IPS-18c (cell line): Measurements from ENCODE around the gene APH1B.

Source experiments
- H3K4me3 ChIP-seq: 2 replicates; pipeline ENCODE4 v1.7.0; 2013; ENCODE audit warnings: low read depth, mild to moderate bottlenecking, low read length, moderate library complexity; ENCODE audit not compliant: insufficient read depth
- H3K9me3 ChIP-seq: one replicate; pipeline ENCODE4 v1.6.1; 2013; ENCODE audit warnings: mild to moderate bottlenecking, low read length, moderate library complexity; ENCODE audit not compliant: control insufficient read depth, insufficient read depth

Gene APH1B

DNA sequence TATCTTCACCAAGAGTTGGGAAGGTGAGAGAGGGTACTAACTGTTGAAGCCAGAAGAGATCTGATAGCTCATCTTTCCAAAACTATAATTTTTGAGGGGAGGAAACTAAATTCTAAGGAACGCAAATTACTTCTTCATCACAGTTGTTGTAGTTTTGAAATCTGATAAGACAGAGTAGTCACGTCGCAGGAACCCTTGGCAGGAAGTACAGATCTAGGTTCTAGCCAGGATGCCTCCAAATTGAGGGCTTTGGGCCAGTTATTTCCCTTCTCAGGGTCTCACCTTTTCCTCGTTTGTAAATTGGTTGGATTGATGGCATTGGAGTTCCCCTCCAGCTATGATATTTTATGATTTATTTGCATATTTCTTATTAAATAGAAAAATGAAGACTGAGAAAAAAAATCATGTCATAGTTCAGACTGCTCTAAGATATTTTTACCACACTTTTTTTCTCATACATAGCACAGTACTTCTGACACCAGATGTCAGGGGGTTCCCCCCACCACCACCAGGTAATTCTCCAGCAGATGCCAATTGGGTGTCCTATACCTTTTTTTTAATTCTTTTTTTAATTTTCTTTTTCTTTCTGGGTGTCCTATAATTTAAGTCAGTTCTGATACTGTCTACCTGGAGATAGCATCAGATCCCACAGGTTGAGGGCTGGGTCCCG, 32.3 kb upstream of the APH1B start:
- Histone ChIP-seq H3K9me3 (no peaks in the 10 kb centered on the region), H3K4me3 (no peak overlapping the region)

DNA sequence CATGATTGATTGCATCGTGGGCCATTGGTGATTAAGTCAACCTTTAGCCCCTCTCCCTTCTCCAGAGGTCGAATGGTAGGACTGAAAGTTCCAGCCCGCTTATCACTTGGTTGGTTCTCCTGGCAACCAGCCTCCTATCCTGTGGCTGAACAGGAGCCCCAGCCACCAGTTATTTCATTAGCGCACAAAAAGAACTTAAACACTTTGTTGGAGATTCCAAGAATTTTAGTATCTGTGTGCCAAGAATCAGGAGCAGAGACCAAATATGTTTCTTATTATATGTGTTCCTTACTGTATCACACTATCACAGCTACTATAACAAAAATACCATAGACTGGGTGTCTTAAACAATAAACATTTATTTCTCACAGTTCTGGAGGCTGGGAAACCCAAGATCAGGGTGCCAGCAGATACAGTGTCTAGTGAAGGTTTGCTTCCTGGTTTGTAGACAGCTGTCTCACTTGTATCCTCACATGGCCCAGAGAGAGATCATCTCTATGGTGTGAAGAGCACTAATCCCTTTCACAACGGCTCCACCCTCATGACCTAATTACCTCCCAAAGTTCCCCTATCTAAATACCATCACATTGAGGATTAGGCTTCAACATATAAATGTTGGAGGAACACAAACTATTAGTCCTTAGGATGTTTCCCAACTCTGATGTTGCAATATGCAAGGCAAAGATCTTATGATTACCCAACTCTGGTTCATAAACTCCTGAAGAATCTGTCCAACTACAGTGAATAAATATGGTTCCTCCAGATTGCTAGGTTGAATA, 30.5 kb upstream of the APH1B start:
- Histone ChIP-seq H3K9me3 (no peaks in the 10 kb centered on the region), H3K4me3 (no peak overlapping the region)

DNA sequence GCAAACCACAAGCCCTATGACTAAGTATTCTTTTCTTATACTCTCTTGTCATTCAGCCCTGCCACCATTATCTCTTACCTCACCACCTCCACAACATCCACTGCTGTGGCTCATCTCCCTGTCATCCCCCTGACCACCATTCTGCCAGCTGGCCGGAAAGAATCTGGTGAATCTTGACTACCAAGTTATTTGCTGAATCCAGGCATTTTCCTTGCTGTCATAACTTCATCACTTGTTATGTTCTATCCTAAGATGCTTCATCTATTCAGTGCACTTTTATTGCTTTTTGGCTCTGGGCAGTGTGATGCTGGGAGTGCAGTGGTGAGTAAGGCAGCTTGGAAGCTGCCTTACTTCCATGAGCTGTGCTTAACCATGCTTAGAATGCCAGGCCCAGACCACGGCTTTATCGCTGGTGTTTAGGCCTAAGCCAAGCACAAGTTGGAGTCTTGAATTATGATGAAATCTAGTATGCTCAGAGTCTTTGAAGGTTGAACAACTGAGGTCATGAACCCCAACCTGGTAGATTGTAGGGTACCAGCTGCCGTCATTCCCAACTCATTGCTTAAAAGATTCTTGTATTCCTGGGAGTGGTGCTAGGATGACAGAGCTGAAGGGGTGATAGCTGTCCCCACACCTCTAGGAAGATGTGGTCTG, 27.0 kb upstream of the APH1B start:
- no peaks in the 10 kb centered on the region for H3K9me3 ChIP-seq
- no peak overlapping the region for H3K4me3 ChIP-seq

DNA sequence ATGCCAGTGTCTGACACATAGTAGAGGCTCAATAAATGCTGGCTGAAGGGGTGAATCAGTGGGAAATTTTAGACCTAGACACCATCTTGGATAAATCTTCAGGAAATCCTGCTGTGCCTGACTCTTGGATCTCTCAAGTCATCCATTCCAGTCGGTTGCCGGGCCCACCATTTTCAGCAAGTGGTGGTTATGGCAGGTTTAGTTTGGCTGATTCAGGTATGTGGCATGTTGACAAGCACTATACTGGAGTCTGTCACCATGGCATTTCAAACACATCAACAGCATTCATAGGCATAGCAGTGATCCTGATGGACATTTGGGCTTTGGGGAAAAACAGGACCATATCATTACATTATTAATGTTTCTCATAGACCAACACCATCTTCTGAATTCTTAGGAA, 25.7 kb upstream of the APH1B start:
- H3K4me3 ChIP-seq, result no peak overlapping the region
- no peaks in the 10 kb centered on the region for H3K9me3 ChIP-seq

- H3K9me3 ChIP-seq, result no peaks in the 10 kb centered on the region
- no peak overlapping the region for H3K4me3 ChIP-seq
Measured at GRCh38 chr15:63252292-63252691, 25.1 kb upstream of the APH1B start.

DNA sequence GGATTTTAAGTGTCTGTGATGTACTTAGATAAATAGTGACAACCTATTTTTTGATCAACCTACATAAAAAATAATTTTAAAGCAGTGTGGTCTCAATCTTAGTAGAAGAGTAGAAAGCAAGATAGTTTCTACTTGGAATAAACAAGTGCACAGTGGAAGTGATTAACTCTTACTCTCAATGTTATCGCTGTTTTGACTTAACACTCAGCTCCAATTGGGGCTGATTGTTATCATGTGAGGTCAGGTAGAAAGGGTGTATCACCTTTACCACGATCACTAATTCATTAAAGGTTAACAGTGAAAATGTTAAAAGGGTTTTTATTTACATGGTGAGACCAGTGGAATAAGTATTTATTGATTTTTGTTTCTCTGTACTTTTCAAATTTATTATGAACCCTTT, 22.4 kb upstream of the APH1B start:
- no peak overlapping the region for H3K4me3 ChIP-seq
- no peaks in the 10 kb centered on the region for H3K9me3 ChIP-seq

DNA sequence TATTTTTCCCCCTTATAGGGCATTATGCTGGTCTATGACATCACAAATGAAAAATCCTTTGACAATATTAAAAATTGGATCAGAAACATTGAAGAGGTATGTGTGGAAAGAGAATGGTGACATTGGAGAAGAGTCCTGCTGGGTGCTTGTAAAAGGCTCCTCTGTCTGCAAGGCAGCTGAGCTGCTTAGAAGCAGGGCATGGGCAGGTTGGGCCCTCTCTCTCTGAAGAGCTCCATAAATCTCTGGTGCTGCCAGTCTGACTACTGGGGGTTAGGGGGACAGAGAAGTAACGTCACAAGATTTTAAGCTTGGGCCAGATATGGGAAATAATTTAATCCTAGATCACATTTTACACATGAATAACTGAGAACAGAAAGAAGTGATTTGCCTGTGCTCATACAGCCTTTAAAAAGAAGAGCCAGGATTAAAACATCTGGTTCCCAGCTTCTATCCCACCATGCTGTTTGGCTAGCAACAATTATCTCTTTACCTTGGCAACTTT, 21.9 kb upstream of the APH1B start:
- Histone ChIP-seq H3K4me3 (no peak overlapping the region), H3K9me3 (no peaks in the 10 kb centered on the region)

- Histone ChIP-seq H3K9me3 (no peaks in the 10 kb centered on the region), H3K4me3 (no peak overlapping the region)
Measured at GRCh38 chr15:63256433-63257274, 20.8 kb upstream of the APH1B start.

GRCh38 chr15:63258658-63259057, 18.7 kb upstream of the APH1B start:
- no peaks in the 10 kb centered on the region for H3K9me3 ChIP-seq
- no peak overlapping the region for H3K4me3 ChIP-seq

- no peak overlapping the region for H3K4me3 ChIP-seq
- no peaks in the 10 kb centered on the region for H3K9me3 ChIP-seq
Measured at GRCh38 chr15:63260791-63261190, 16.6 kb upstream of the APH1B start.

- no peaks in the 10 kb centered on the region for H3K9me3 ChIP-seq
- H3K4me3 ChIP-seq, result no peak overlapping the region
Measured at GRCh38 chr15:63261311-63261710, 16.1 kb upstream of the APH1B start.

DNA sequence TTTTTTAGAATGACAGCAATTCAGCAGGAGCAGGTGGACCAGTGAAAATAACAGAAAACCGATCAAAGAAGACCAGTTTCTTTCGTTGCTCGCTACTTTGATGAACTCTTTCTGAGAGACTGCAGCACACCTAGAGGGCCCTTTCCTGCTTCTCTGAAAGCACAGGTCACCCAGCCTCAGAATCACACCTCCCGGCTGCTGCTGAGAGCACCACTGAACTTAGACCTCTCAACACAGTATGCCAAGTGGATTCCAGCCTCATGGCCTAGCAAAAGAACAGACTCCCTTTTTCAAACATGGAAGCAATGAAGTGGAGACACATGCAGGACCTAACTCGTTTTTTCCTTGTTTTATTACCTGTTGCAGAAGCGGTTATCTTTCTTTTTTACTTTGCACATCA, 13.9 kb upstream of the APH1B start:
- no peaks in the 10 kb centered on the region for H3K9me3 ChIP-seq
- no peak overlapping the region for H3K4me3 ChIP-seq

DNA sequence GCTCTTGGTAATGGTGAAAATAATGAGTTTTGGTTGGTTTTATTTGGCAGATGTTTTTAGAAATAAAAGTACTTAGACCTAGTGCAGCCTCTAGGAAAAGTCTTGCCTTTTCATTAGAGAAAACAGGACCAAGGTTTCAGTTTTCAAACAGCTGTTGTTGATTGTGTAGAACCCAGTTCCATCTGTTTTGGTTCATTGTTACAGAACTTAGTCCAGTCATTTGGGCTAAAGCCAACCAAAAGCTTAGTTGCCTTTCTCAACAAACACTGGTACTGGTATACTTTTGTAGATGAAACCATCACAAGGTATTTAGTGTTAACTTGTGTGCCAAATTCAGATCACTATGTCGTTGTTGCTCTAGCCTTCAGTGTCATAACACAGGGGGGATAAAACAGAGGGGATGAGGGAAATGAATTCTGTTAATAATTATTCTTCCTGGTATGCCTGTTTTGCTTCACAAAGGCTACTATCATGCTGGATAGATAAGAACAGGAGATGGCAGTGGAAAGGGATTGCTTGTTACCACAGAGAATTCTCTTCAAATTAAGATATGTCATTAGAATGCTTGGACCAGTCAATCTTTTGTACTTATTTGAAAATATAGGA, 12.6 kb upstream of the APH1B start:
- no peaks in the 10 kb centered on the region for H3K9me3 ChIP-seq
- no peak overlapping the region for H3K4me3 ChIP-seq

GRCh38 chr15:63274427-63274826, 3.0 kb upstream of the APH1B start:
- no peaks in the 10 kb centered on the region for H3K9me3 ChIP-seq
- H3K4me3 ChIP-seq, result no peak overlapping the region

GRCh38 chr15:63276342-63277037, 915 bp upstream of the APH1B start:
- Histone ChIP-seq H3K9me3 (no peaks in the 10 kb centered on the region), H3K4me3 (peak overlapping the region; percentile 80)

- no peaks in the 10 kb centered on the region for H3K9me3 ChIP-seq
- peak overlapping the region; percentile 80 for H3K4me3 ChIP-seq
Measured at GRCh38 chr15:63277893-63278456, 570 bp downstream of the APH1B start.
